HG03066 (cell line): ENCODE data around the gene C2.
A peak's percentile ranks its signal among the peaks of the same experiment; 100 is the strongest.
"Not testable (repeated sequence)": the region's sequence is repeated elsewhere in the genome, so short reads cannot be mapped to it uniquely, and the experiment has no call there.

Source experiments
- ATAC-seq: cut with Tn5 transposase; IDR thresholded peaks from one replicate; pipeline ENCODE4 v1.9.1; 2021; ENCODE audit warnings: low read depth; ENCODE audit not compliant: unreplicated experiment

The C2 gene

DNA sequence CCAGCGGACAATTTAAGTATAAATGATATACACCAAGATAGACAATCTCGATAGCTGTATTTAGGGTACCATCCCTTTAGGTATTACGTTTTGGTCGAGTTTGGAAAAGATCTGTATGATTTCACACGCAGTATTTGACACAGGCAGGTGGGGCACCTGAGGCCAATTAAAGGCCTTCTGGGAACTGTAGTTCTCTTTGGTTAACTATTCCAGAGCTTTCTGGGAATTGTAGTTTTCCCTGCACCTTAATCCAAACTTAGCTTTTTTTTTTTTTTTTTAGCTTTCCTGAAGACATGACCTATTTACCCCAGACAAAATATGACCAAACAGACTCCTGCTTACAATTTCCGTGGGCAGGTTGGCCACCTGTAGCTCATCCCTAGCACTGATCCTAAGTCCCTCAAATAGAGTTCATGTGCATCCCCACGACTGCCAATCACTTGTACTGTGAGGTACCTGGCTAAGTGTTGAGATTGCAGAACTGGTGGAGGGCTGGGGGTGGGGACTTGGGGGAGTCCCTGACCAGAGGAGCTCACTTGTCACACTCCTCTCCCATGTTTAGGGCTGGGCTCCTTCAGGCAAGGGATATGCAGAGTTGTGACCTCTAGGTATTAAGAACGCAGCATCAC is 29.0 kb upstream of the C2 start:
- no peak for ATAC-seq

DNA sequence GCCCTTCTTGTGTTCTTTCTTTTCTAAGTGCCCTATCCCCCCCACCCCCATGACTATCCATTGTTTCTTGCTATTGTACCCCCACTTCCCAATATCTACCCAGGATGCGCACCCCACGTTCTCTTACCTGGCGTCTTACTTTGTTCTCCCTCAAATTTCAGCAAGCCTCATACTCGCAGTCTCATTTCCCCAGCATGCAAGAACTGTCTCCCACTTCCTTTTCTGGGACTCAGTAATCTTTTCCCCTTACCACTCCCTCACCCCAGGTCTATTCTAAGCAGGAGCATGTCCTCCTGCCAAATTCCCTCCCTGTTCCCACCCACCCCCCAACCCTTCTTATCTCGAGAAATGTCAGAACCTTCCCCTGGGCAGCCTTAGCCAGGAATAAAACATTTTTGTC is 28.3 kb upstream of the C2 start:
- ATAC-seq = no peak

DNA sequence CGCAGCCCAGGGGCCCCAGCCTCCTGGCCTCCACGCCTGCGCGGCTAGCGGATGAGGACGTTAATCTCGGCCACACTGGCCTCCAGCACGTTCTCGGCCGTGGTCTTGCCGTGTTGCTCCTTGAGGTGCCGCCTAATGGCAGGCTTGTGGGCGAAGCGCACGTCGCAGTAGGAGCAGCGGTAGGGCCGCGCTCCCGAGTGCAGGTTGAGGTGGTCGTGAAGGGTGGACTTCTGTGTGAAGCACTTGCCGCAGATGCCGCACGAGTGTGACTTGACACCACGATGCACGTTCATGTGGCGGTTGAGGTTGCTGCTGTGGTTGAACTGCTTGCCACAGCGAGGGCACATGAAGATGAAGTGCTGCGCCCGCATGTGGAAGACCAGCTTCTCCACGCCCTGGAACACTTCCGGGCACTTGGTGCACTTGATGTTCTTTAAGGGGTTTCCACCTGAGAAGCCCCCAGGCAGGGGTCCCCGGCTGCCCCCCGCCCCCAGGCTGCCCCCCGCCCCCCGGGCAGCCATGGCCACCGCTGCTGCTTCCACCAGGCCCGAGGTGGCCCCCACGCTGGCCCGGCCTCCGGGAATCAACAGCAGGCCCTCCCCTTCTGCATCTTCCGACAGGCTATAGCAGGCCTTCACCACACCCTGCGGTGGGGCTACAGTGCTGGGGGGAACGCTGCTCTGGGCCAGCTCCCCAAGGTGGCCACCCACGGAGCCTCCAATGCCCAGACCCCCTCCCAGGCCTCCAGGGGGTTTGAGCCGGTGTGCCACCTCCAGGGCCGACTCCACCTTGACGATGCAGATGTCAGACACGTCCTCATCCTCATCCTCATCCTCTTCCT is 27.4 kb upstream of the C2 start:
- ATAC-seq = no peak

DNA sequence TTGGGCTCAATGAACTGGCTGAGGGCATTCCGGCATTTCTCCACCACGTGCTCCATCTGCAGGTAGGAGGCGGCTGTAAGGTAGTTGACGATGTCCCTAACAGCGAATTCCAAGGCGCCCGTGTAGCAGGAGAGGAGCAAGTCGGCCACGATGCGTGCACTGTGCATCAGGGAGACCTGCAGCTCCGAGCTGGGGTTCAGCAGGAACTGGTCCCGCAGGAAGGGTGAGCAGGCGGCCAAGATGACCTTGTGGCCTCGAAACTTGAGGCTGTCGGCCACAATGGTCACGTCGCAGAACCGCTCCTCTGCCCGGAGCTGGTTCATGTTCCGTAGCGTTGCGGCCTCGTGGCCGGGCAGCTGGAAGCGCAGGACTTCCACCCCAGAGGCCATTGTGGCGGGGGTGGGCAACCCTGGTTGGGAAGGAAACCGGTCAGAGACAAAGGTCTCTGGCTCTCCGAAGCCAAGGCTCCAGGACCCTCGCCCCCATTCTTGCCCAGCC is 26.6 kb upstream of the C2 start:
- no peak for ATAC-seq

DNA sequence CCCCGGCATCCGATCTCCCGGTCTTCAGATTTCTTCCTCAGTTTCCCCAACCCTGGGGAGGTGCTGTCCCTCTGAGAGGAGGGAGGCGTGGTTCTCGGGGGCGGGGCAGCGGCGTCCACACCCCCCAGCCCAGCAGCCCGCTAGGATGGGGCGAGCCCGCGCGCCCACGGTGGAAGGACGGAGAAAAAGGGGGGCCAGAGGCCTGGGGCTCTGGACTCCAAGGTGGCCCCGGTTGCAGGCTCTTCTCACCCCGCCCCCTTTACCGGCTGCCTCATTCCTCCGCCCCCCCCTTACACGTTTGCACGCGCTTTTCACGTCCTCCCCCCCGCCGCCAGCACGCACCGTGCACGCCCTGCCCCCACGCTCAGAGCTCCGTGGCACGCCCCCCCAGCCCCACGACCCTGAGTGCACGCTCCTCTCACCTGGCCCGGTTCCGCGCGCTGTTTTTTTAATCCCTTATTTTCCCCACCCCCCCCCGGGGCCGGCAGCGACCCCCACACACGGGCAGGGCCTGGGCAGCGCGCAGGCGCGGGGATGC is 26.0 kb upstream of the C2 start:
- ATAC-seq = no peak

DNA sequence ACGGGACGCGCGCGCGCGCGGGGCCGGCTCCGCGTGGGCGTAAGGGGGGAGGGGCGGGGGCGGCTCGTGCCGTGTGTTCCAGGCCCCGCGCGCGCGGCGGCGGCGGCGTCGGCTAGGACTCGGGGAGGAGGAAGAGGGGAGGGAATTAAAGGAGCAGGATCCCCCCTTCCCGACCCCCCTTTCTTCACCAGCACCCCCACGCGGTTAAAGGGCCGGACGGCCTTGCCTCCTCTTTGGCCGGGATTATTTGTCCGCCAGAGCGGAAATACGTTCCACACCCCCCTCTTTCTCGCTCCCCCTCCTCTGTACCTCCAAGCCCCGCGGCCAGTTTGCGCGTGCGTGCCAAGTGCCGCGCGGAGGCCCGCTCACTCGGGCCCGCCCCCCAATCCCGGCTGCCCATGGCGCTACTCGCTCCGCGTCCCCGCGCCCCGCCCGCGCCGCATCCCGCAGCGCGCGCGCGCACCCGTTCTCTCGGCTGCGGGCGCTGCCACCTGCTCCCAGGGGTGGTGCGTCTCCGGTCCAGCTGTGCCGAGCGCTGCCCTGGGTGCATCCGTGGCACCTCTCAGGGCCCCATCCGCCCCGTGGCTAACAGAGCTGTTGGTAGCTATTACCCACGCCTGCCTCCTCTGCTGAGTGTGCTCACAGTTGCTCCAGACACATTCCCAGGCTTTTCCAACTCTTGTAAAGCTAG is 25.4 kb upstream of the C2 start, which contains the start of gene ZBTB12:
Gene ZBTB12 (minus strand): TSS at position 134 of the 691 bp plus-strand sequence. CDS start 781 bp downstream, outside the sequence.
- ATAC-seq = peak; percentile 44

DNA sequence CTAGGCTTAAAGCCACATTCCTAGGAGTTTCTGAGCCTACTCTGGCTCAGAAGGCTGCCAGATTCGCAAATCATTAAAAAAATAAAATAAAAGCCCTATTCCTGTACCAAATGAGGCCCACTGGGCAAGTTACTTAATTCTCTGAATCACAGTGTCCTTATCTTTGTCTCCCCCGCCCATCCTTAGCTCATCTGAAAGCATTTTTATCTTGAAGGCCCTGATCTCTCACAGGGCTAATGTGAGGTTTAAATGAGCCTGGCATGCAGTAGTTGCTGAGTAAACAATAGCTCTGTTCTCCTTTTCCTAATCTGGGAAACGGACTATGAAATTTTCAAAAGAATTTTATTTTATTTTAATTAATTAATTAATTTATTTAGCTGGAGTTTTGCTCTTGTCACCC is 23.6 kb upstream of the C2 start:
- ATAC-seq = no peak

DNA sequence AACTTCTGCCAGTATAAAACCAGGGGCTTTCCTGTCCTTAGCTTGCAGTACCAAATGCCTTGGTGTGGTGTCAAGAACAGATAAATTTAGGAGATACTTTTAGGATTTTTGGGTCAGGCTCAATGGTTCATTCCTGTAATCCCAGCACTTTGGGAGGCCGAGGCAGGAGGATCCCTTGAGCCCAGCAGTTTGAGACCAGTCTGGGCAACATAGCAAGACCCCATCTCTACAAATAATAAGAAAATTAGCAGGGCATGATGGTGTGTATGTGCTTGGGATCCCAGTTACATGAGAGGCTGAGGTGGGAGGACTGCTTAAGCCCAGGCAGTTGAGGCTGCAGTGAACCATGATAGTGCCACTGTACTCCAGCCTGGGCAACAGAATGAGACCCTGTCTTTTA is 22.5 kb upstream of the C2 start:
- ATAC-seq = no peak

DNA sequence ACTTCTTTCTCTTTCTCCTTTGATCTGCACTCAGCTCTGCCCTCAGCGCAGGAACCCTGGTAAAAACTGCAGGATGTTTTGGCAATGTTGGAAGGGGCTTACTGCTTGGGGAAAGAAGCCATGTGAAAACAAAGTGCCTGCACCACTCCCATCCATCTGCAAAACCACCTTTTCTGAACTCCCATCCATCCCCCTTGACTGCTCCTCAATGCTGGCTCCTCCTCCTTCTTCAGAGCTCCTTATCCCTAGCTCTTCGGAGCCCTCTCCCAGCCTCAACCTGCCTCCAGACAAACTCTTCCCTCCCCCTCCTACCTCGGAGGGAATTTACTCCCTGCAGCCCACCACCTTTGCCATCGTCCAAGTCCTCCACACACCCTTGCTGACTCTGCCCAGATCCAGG is 21.4 kb upstream of the C2 start:
- no peak for ATAC-seq

DNA sequence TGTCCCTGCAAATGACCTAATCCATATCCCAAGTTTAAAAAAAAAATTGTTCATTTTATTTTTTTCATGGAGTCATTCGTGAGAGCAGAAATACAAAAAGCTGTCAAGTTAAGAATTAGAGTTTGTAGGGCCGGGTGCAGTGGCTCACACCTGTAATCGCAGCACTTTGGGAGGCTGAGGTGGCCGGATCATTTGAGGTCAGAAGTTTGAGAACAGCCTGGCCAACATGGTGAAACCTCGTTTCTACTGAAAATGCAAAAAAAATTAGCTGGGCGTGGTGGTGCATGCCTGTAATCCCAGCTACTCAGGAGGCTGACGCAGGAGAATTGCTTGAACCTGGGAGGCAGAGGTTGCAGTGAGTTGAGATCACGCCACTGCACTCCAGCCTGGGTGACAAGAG is 20.8 kb upstream of the C2 start:
- ATAC-seq = not testable (repeated sequence)

DNA sequence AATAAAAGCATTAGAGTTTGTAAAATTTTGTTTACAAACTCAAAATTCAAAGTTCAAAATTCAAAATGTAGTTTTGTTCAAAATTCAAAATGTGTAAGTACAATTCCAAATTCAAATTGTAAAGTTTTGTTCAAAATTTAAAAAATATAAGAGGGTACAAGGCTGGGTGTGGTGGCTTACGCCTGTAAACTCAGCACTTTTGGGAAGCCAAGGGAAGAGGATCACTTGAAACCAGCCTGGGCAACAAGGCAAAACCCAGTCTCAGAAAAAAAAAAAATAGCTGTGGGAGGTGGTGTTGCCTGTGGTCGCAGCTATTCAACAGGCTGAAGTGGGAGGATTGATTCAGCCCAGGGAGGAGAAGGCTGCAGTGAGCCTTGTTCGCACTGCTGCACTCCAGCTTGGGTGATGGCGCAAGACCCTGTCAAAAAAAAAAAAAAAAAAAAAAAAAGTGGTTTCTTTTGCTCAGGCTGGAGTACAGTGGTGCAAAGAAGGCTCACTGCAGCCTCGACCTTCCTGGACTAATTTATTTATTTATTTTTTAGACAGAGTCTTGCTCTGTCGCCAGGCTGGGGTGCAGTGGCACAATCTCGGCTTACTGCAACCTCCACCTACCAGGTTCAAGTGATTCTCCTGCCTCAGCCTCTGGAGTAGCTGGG is 20.2 kb upstream of the C2 start:
- no peak for ATAC-seq

DNA sequence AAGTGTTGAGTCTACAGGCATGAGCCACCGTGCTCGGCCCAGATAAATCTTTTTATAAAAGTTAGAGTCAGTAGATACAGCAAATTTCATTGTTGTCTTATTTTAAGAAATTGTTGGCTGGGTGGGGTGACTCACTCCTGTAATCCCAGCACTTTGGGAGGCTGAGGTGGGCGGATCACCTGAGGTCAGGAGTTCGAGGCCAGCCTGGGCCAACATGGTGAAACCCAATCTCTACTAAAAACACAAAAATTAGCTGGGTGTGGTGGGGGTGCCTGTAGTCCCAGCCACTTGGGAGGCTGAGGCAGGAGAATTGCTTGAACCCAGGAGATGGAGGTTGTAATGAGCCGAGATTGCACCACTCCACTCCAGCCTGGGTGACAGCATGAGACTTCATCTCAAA is 19.3 kb upstream of the C2 start:
- not testable (repeated sequence) for ATAC-seq

DNA sequence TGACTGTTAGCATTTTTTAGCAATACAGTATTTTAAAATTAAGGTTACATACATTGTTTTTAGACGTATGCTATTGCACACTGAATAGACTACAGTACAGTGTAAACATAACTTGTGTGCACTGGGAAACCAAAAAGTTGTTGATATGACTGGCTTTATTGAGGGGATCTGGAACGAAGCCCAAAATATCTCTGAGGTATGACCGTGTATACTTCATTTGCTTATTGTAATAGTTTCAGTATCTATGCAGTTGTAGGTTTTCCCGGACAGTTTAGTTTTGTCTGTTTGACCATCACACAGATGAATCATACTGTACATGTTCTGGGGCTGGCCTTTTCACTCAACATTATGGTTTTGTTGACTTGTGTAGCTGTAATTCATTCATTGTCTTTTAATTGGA is 18.7 kb upstream of the C2 start:
- no peak for ATAC-seq

DNA sequence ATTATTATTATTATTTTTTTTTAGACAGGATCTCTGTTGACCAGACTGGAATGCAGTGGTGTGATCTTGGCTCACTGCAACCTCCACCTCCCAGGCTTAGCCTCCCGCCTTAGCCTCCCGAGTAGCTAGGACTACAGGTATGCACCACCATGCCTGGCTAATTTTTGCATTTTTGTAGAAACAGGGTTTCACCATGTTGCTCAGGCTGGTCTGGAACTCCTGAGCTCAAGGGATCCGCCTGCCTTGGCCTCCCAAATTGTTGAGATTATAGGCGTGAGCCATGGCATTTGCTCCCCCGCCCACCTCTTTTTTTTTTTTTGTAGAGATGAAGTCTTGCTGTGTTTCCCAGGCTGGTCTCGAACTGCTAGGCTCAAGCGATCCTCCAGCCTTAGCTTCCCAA is 18.2 kb upstream of the C2 start:
- not testable (repeated sequence) for ATAC-seq

DNA sequence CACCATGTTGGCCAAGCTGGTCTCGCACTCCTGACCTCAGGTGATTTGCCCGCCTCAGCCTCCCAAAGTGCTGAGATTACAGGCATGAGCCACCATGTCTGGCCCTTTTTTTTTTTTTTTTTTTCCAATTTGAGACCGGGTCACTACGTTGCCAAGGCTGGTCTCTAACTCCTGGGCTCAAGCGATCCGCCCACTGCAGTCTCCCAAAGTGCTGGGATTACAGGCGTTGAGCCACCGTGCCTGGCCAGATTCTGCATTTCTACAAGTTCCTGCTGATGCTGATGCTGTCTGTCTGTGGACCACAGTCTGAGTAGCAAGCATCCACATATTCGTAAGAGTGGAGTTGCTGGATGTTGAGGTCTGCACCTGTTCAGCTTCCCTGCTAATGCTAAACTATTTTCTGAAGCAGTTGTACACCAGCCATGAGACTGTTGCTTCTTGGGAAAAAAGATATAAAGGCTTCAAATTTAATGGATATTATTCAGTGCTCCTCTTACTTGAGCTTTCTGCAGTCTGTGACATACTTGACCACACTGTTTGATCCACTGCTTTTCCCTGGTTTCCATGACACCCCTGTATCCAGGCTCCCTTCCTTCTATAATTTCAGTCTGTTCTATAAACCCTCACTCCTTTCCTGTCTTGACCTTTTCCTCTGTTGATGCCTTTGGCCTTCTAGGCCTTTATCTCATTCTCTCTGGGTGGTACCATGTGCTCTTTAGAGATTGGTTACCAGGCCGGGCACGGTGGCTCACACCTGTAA is 15.5 kb upstream of the C2 start:
- no peak for ATAC-seq

DNA sequence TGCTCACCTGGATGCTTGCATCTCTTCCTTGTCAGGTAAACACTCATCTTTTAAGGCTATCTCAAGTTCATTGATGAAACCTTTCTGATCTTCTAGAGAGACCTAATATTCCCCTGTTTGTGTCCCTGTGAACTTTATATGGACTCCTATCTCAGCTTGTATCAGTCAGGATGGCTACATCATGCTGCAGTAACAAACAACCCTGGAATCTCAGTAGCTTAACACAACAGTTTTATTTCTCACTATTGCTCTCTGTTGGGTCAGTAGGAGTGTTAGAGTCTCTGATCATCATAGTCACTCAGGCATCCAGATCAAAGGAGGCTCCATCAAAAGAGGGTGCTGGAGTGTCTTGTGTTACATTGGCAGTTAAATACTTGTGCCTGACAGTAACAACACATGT is 12.2 kb upstream of the C2 start:
- ATAC-seq = no peak

DNA sequence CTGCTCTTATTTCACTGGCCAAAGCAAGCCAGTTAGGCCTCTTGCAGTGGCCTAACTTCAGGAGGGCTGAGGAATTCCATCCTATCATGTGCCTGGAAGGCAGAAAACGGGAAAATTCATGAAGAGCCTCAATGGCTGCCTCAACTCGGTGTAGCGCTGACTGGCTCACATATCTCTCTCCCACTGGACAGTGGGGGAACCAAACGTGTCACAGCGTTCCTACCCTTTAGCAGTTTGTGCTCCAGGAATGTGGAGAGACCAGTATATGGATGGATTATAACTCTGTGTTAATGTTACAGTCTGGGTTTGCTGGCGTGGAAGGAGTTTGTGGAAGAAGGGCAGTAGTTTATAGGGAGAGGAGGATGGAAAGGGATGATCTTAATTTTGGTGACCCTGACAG is 11.8 kb upstream of the C2 start:
- ATAC-seq = no peak

DNA sequence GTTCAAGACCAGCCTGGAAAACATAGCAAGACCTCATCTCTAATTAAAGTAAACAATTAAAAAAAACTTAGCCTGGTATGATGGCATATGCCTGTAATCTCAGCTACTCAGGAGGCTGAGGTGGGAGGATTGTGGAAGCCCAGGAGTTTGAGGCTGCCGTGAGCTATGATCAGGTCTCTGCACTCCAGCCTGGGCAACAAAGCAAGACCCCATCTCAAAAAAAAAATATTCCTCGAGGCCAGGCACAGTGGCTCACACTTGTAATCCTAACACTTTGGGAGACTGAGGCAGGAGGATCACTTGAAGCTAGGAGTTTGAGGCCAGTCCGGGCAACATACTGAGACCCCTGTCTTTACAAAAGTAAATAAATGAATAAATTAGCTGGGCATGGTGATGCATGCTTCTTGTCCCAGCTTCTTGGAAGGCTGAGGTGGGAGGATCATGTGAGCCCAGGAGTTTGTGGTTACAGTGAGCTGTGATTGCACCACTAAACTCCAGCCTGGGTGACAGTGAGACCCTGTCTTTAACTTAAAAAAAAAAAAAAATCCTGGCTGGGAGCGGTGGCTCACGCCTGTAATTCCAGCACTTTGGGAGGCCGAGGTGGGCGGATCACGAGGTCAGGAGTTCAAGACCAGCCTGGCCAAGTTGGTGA is 9.3 kb upstream of the C2 start:
- ATAC-seq = no peak

DNA sequence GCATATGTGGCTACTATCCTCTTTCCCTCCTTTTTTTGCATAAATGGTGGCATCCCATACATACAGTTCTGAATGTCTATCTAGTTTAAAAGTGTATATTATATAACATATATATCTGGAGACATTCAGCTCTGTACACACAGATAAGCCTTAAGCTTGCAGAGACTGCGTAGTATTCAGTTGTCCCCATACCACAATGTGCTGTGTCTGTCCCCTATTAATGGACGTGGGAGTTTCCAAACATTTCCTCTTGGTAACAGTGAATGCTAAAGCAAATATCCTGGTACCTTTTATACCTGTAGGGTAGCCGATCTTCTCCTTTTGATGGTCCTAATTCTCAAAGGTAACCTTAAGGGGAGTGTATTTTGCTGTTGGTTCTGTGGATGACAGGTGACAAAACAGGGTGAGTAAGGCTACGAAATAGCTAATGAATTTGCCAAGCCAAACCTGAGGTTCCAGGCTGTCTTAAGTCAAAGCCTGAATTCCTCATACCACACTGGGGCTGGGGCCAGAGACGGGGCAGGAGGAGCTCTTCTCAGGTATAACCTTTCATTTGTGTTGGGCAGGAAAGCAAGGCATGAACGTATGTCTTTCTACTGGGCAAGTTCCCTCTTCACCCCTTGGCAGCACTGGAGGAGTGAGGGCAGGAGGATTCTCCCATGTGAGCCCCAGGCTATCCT is 7.8 kb upstream of the C2 start:
- ATAC-seq = no peak
